ENCODE data around the gene TPM1. TPM values are rescaled to one million over a fixed set of nuclear protein-coding genes. Genes with fewer than 3 reads are reported as not detected.

The TPM1 gene
- total and polyA plus RNA-seq, 11 donors, result 9,722 to 18,689 (median 13,651) TPM

GRCh38 chr15:63075015-63075983 is 32.8 kb downstream of the TPM1 start:
- Histone ChIP-seq H3K27ac (peak overlapping the region in 1 of 12 donors; percentile 80), H3K36me3 (peaks cover 0 to 22% (median 14%) of the 10 kb centered on the region in 9 donors), H3K4me1 (peaks cover 0 to 30% (median 9%) of the 10 kb centered on the region in 12 donors), H3K4me3 (no peak overlapping the region), H3K9me3 (no peaks in the 10 kb centered on the region), H3K27me3 (no peaks in the 10 kb centered on the region)
- no peak for DNase-seq
- WGBS, 4 donors, result 84 to 89% (median 86%) methylated on average over 17 of the region's 17 CpGs
- TF ChIP-seq, protein P1, sequence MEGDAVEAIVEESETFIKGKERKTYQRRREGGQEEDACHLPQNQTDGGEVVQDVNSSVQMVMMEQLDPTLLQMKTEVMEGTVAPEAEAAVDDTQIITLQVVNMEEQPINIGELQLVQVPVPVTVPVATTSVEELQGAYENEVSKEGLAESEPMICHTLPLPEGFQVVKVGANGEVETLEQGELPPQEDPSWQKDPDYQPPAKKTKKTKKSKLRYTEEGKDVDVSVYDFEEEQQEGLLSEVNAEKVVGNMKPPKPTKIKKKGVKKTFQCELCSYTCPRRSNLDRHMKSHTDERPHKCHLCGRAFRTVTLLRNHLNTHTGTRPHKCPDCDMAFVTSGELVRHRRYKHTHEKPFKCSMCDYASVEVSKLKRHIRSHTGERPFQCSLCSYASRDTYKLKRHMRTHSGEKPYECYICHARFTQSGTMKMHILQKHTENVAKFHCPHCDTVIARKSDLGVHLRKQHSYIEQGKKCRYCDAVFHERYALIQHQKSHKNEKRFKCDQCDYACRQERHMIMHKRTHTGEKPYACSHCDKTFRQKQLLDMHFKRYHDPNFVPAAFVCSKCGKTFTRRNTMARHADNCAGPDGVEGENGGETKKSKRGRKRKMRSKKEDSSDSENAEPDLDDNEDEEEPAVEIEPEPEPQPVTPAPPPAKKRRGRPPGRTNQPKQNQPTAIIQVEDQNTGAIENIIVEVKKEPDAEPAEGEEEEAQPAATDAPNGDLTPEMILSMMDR (IDR thresholded peaks at IDR 0.05), result no peak
- no peak for TF ChIP-seq POLR2A (IDR thresholded peaks at IDR 0.05)
- no peak for ATAC-seq
- intact Hi-C loops (cut with DNase I), result no loop called here

DNA sequence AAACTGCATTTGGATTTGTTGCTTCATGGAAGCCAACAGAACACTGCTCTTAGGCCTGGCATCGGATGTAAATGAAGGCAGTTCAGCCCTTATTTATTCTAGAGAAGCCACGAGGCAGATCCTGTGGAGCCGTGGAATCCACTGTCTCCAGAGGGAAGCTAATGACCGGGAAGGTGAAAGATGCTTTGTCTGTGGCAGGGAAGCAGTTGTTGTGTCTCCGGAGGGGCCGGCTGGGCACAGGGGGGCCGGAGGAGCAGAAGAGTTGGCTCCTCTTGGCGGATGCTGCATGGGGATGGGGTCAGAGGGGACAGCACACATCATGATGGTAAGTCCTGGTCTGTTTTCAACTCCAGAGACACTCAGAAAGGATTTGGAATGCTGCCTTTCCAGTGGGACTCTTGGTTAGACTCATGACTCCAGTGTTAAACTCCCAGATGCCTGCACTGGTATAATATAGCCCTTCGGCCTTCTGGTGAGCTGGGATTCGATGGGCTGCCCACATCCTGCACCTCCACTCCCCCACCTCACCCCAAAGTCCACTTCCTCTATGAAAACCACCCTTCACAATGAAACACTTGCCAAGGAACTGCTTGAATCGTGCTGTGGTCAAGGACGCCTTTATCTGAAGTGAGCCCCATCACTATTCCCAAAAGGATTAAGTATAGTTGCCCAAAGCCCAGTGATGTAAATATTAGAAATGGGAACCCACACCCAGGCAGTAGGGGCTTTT is 33.6 kb downstream of the TPM1 start:
- TF ChIP-seq, protein P1 (IDR thresholded peaks at IDR 0.05), result no peak
- TF ChIP-seq POLR2A (IDR thresholded peaks at IDR 0.05), result no peak
- DNase-seq, result no peak
- 54 to 72% (median 65%) methylated on average over 11 to 12 of the region's 12 CpGs for WGBS, 4 donors
- Histone ChIP-seq H3K4me1 (peaks cover 0 to 34% (median 10%) of the 10 kb centered on the region in 12 donors), H3K4me3 (no peak overlapping the region), H3K36me3 (peaks cover 0 to 13% (median 5%) of the 10 kb centered on the region in 9 donors), H3K9me3 (no peaks in the 10 kb centered on the region), H3K27me3 (no peaks in the 10 kb centered on the region), H3K27ac (peak overlapping the region in 1 of 12 donors; percentile 80)
- intact Hi-C loops (cut with DNase I), result loop anchor here in 1 of 10 donors (2.0 kb wide), 1 partner anchor 75 kb away; no protein-coding TSS in a partner anchor
- no peak for ATAC-seq

GRCh38 chr15:63076714-63077046 is 34.1 kb downstream of the TPM1 start:
- Histone ChIP-seq H3K9me3 (no peaks in the 10 kb centered on the region), H3K36me3 (peaks cover 0 to 8% (median under 1%) of the 10 kb centered on the region in 9 donors), H3K27me3 (no peaks in the 10 kb centered on the region), H3K27ac (peak overlapping the region in 1 of 12 donors; percentile 80), H3K4me3 (no peak overlapping the region), H3K4me1 (peaks cover 0 to 34% (median 10%) of the 10 kb centered on the region in 12 donors)
- DNase-seq (no peak), ATAC-seq (no peak)
- TF ChIP-seq, protein P1 (IDR thresholded peaks at IDR 0.05), result no peak
- no peak for TF ChIP-seq POLR2A (IDR thresholded peaks at IDR 0.05)
- intact Hi-C loops (cut with DNase I), result loop anchor here in 1 of 10 donors (2.0 kb wide), 1 partner anchor 76 kb away; no protein-coding TSS in a partner anchor
- 79 to 87% (median 81%) methylated on average over 4 of the region's 4 CpGs for WGBS, 4 donors

- TF ChIP-seq POLR2A (IDR thresholded peaks at IDR 0.05), result no peak
- TF ChIP-seq, protein P1 (IDR thresholded peaks at IDR 0.05), result no peak
- DNase-seq (no peak), ATAC-seq (no peak)
- intact Hi-C loops (cut with DNase I), result loop anchor here in 1 of 10 donors (2.0 kb wide), 1 partner anchor 77 kb away; no protein-coding TSS in a partner anchor
- 81 to 90% (median 85%) methylated on average over 6 of the region's 6 CpGs for WGBS, 4 donors
- Histone ChIP-seq H3K27me3 (no peaks in the 10 kb centered on the region), H3K36me3 (no peaks in the 10 kb centered on the region), H3K4me3 (no peak overlapping the region), H3K4me1 (peaks cover 0 to 30% (median 10%) of the 10 kb centered on the region in 12 donors), H3K9me3 (no peaks in the 10 kb centered on the region), H3K27ac (no peak overlapping the region)
Measured at GRCh38 chr15:63077952-63078351, 35.4 kb downstream of the TPM1 start.
